SK-N-MC (cell line): ENCODE measurements around the gene TAS2R1.

ENCODE experiments used
- DNase-seq: peaks from one replicate; pipeline ENCODE4 v3.0.0-alpha.2; 2011; ENCODE audit warnings: low read depth, low spot score
- H3K27ac ChIP-seq: fragments of 200-600 bp; sonication (generic); 2 replicates; pipeline ENCODE4 v1.5.1; 2016; ENCODE audit warnings: mixed run types
- H3K36me3 ChIP-seq: fragments of 200-600 bp; sonication (generic); 2 replicates; pipeline ENCODE4 v1.6.1; 2017; ENCODE audit warnings: antibody characterized with exemption, low read length, mixed read lengths; ENCODE audit not compliant: insufficient read depth
- H3K4me3 ChIP-seq: fragments of 200-600 bp; sonication (generic); 2 replicates; pipeline ENCODE4 v1.5.1; 2016
- H3K9ac ChIP-seq: fragments of 200-600 bp; sonication (generic); 2 replicates; pipeline ENCODE4 v1.8.0; 2017; ENCODE audit warnings: mixed run types, mixed read lengths; ENCODE audit not compliant: insufficient read length
- H3K9me3 ChIP-seq: fragments of 200-600 bp; sonication (generic); 2 replicates; pipeline ENCODE4 v1.6.1; 2017; ENCODE audit warnings: low read depth, mild to moderate bottlenecking, antibody characterized with exemption, low read length, moderate library complexity, mixed read lengths
- EZH2 ChIP-seq: fragments of 200-600 bp; sonication (generic); IDR thresholded peaks from one replicate; pipeline ENCODE4 v1.6.1; 2017; ENCODE audit warnings: antibody characterized with exemption
- FOXP2 ChIP-seq: optimal IDR thresholded peaks from 2 replicates; pipeline ENCODE3; 2011; ENCODE audit warnings: mild to moderate bottlenecking, moderate library complexity; ENCODE audit not compliant: insufficient read depth; ENCODE audit errors: extremely low read length, control extremely low read depth
- POLR2AphosphoS5 ChIP-seq: IDR thresholded peaks from 2 replicates; pipeline ENCODE4 v1.6.1; 2012; ENCODE audit warnings: mild to moderate bottlenecking, low read depth, low read length, borderline replicate concordance

TAS2R1 gene

GRCh38 chr5:9630251-9630650, at the start of gene TAS2R1:
Gene TAS2R1 (minus strand): TSS chr5:9630351. CDS start chr5:9630032, 319 bp downstream.
- Histone ChIP-seq H3K27ac (no peak within 1 kb of the TSS), H3K9ac (no peak within 1 kb of the TSS), H3K9me3 (no peaks in the 10 kb centered on the region), H3K36me3 (no peaks in the 10 kb centered on the region), H3K4me3 (no peak within 1 kb of the TSS)
- TF ChIP-seq POLR2AphosphoS5 (no peak), FOXP2 (no peak), EZH2 (no peak)
- no peak for DNase-seq

- H3K27ac ChIP-seq, result no peak overlapping the region
- no peak overlapping the region for H3K4me3 ChIP-seq
- no peak for DNase-seq
- H3K36me3 ChIP-seq, result no peaks in the 10 kb centered on the region
- no peaks in the 10 kb centered on the region for H3K9me3 ChIP-seq
- H3K9ac ChIP-seq, result no peak overlapping the region
- no peak for TF ChIP-seq EZH2
These were observed 40.2 kb upstream of the TAS2R1 start for GRCh38 chr5:9670371-9670770.

- TF ChIP-seq POLR2AphosphoS5, result no peak
- no peak for TF ChIP-seq FOXP2
- TF ChIP-seq EZH2, result no peak
- no peak overlapping the region for H3K4me3 ChIP-seq
- no peak overlapping the region for H3K27ac ChIP-seq
- DNase-seq, result no peak
- H3K9ac ChIP-seq, result no peak overlapping the region
- H3K36me3 ChIP-seq, result no peaks in the 10 kb centered on the region
- no peaks in the 10 kb centered on the region for H3K9me3 ChIP-seq
These were observed 37.8 kb upstream of the TAS2R1 start for GRCh38 chr5:9667906-9668305.

GRCh38 chr5:9663891-9664290, 33.7 kb upstream of the TAS2R1 start:
- DNase-seq, result no peak
- TF ChIP-seq FOXP2, result no peak
- no peak for TF ChIP-seq EZH2
- no peak for TF ChIP-seq POLR2AphosphoS5
- no peaks in the 10 kb centered on the region for H3K36me3 ChIP-seq
- H3K4me3 ChIP-seq, result no peak overlapping the region
- no peaks in the 10 kb centered on the region for H3K9me3 ChIP-seq
- H3K27ac ChIP-seq, result no peak overlapping the region
- H3K9ac ChIP-seq, result no peak overlapping the region

- Histone ChIP-seq H3K9me3 (no peaks in the 10 kb centered on the region), H3K4me3 (no peak overlapping the region), H3K27ac (no peak overlapping the region), H3K36me3 (no peaks in the 10 kb centered on the region), H3K9ac (no peak overlapping the region)
- TF ChIP-seq POLR2AphosphoS5 (no peak), FOXP2 (no peak), EZH2 (no peak)
- no peak for DNase-seq
These were observed 31.3 kb upstream of the TAS2R1 start for GRCh38 chr5:9661316-9662015.

GRCh38 chr5:9658706-9659105, 28.6 kb upstream of the TAS2R1 start:
- no peak for DNase-seq
- Histone ChIP-seq H3K4me3 (no peak overlapping the region), H3K36me3 (no peaks in the 10 kb centered on the region), H3K27ac (no peak overlapping the region), H3K9ac (no peak overlapping the region), H3K9me3 (no peaks in the 10 kb centered on the region)
- TF ChIP-seq EZH2 (no peak), POLR2AphosphoS5 (no peak), FOXP2 (no peak)

GRCh38 chr5:9657819-9658218, 27.7 kb upstream of the TAS2R1 start:
- no peak overlapping the region for H3K9ac ChIP-seq
- no peaks in the 10 kb centered on the region for H3K9me3 ChIP-seq
- H3K27ac ChIP-seq, result no peak overlapping the region
- no peak for DNase-seq
- H3K4me3 ChIP-seq, result no peak overlapping the region
- no peak for TF ChIP-seq EZH2
- TF ChIP-seq POLR2AphosphoS5, result no peak
- TF ChIP-seq FOXP2, result no peak
- no peaks in the 10 kb centered on the region for H3K36me3 ChIP-seq

GRCh38 chr5:9655641-9656040, 25.5 kb upstream of the TAS2R1 start:
- TF ChIP-seq FOXP2 (no peak), POLR2AphosphoS5 (no peak), EZH2 (no peak)

GRCh38 chr5:9654886-9655285, 24.7 kb upstream of the TAS2R1 start:
- Histone ChIP-seq H3K27ac (no peak overlapping the region), H3K9me3 (no peaks in the 10 kb centered on the region), H3K9ac (no peak overlapping the region), H3K4me3 (no peak overlapping the region), H3K36me3 (no peaks in the 10 kb centered on the region)
- DNase-seq, result no peak
- no peak for TF ChIP-seq POLR2AphosphoS5
- TF ChIP-seq FOXP2, result no peak
- no peak for TF ChIP-seq EZH2

More at GRCh38 chr5:9655641-9656040, 25.5 kb upstream of the TAS2R1 start:
- DNase-seq, result no peak
- Histone ChIP-seq H3K9ac (no peak overlapping the region), H3K4me3 (no peak overlapping the region), H3K27ac (no peak overlapping the region), H3K36me3 (no peaks in the 10 kb centered on the region), H3K9me3 (no peaks in the 10 kb centered on the region)
